ENCODE data around the gene AHRR.

AHRR gene

DNA sequence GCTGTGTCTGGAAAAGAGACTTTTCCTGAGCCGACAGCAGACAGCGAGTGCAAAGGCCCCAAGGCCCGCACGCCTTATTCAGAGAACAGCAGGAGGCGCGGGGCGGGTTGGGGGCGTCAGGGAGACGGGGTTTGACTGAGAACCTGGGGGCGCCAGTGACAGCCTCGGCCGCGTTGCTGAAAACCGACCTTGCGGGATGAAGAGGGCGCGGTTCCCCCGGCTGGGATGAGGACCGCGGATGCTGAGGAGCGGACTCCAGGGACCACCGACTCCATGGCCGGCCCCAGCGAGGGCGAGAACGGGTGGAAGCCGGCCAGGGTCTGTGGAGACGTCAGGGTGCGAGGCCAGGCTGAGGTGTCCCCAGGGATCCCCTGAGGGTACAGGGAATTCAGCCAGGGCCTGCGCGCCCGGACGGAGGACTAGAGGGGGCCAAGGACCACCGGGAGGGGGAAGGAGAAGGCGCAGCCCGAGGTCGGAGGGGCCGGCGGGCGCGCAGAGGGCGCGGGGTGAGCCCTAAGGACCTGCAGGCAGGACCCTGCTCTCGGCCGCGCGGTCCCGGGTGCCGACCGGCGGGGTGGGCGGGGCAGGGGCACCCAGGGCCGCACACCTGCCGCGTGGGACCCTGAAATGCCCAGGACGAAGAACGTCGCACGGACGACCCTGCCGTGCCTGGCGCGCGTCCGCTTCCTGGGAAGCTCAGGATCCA is 837 bp upstream of the AHRR start:
- no peak for DNase-seq (ENCODE audit: low spot score)

DNA sequence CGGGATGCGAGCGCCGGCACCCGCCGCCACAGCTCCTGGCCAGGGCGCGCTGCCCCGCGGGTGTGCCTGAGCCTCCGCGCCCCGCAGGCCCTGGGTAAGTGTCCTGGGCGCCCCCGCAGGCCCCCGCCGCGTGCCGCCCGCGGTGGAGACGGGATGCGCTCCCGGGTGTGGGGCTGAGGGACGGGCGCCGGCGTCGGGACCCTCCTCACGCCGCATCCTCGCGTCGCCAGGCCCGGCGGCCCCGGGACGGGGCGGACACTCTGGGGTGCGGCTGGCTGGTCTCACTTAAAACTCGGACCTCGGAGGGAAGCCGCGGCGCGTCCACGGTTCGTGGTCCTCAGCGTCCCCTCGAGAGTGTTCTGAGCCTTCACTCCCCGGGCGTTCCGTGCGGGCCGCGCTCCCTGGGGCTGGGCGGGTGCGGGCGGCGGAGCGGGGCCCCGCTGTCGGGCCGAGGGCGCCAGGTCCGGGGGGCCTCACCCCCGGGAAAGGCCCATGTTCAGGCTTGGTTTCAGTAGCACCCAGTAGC is 275 bp downstream of the AHRR start:
- DNase-seq (ENCODE audit: low spot score) = no peak

DNA sequence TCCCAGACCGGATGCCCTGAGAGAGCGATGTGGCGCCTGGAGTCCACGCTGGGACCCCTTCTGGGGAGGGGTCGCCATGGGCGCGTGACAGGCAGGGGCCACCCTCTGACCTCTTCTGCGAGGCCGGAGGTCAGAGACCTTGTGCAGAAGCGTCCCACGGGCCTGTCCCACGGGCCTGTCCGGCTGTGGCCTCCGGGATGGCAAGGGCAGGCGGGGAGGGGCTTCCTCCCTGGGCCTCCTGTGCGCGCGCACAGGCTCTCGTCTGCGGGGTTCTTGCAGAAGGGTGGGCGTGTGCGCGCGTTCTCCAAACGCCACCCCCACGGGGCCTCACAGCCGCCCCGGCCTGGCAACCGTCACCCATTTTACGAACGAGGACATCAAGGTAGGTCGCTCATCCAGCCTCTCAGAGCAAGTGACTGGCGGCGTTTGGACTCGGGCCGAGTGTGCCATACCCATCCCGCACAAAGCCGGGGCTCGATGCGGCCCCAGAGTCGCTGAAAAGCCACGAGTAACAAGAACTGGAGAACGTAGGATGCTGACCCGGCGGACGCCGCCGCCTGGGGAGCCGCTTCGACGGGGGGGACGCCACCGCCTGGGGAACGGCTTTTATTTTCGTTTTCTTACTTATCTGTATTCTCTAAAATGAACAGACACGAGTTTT is 897 bp downstream of the AHRR start:
- DNase-seq (ENCODE audit: low spot score) = no peak

DNA sequence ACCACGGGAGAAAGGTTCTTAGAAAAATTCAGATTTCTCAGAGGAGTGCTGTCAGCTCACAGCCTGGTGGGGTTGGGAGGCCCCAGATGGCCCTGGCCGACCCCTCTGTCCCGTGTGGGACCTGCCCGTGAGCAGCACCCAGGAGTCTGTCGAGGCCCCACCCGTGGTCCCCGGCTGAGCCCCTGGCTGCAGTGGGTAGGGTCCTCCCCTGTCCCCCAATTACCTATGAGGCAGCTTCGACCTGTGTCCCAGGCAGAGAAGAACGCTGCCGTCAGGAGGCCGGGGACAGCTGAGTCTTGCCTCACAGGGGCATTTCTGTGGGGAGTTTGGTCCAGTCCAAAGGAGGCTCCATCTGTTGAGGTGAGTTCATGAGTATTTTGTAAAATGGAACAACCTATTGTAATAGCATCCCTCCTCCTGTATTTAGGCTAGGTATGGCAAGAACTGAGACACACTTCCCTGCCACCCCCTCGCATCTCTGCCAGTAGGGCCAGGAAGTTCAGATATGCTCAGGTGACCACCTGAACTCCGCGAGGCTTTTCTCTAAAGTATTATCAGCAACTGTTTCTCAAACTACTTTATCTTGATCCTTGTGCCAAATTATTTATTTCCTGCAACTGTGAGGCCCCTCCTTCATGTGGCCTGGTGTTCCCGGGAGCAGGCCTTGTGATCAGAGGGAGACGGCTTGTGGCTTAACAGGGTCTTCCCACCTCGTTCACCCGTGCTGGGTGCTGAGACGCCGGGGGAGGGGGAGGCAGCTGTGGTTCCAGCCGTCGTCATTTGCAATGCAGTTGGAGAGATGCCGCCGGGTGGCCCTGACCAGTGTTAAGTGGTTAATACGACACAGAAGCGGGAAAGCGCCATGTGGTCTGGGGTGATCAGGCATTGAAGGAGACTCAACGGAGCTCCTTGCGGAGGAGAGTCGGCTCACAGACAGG is 1.7 kb downstream of the AHRR start:
- DNase-seq (ENCODE audit: low spot score) = no peak

DNA sequence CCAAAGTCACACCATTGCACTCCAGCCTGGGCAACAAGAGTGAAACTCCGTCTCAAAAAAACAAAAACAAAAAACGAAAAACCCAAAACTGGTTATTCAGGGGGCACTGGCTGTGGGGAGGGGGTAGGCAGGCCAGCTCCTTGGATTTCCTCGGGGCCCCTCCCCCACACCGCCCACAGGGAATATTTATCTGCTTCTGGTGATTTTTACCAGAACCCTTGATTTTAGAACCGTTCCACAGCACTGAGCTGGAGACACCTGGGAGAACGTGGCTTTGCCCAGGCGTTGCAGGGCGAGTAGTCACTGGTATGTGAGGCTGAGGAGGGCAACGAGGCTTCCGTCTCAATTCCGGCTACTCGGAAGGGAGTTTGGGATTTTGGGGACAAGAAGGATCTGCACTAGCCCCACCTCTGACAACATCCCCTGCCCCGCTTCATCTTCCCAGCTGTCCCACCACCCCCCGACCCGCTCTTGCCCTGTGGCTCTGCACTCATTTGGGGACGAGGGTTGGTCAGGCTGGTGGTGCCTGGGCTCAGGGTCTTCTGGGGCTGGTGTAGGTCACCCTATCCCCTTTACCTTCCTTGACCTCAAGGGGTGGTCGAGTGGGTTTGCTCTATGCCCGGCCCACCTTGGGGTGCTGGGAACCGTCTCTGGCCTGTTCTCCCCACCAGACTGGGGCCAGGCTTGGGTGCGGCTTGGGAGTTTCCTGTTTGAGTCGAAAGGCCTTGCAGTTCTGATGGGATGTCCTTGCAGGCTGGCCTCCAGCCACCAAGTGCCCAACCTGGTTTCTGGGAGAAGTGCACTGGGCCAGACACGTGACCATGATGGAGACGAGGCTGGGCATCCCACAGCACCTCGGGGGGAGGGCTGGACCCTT is 3.5 kb downstream of the AHRR start:
- no peak for DNase-seq (ENCODE audit: low spot score)

DNA sequence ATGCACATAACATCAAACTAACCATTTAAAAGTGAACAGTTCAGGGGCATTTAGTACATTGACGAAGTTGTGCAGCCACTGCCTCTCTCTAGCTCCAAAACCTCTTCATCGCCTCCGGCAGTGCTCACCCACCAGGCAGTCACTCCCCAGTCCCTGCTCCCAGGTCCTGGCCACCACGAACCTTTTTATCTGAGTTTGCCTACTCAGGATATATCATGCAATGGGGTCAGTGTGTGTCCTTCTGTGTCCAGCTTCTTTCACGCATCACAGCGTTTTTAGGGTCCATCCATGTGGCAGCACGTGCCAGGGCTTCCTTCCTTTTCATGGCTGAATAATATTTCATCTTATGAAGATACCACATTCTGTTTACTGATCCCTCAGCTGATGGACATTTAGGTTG is 4.6 kb downstream of the AHRR start:
- no peak for DNase-seq (ENCODE audit: low spot score)

DNA sequence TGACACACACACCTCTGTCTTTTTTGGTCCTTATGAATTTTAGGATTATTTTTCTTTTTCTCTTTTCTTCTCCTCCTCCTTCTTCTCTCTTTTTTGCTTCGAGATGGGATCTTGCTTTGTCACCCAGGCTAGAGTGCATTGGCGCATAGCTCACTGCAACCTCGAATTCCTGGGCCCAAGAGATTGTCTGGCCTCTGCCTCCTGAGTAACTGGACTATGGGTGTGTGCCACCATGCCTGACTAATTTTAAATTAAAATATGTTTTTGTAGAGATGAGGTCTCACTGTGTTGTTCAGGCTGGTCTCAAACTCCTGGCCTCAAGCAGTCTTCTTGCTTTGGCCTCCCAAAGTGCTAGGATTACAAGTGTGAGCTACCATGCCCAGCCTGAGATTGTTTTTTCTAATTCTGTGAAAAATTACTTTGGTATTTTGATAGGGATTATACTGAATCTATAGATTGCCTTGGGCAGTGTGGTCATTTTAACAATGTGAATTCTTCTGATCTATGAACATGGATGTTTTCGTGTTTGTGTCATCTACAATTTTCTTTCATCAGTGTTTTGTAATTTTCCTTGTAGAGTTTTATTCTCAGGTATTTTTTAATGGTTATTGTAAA is 7.7 kb downstream of the AHRR start:
- no peak for DNase-seq (ENCODE audit: low spot score)

DNA sequence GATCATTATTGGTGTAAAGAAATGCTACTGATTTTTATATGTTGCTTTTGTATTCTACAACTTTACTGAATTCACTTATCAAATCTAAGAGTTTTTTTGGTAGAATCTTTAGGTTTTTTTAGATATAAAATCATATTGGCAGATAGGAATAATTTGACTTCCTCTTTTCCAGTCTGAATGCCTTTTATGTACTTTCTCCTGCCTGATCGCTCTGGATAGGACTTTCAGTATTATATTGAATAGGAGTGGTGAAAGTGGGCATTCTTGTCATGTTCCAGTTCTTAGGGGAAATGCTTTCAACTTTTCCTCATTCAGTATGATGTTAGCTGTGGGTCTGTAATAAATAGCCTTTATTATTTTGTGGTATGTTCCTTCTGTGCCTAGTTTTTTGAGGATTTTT is 8.3 kb downstream of the AHRR start:
- no peak for DNase-seq (ENCODE audit: low spot score)

DNA sequence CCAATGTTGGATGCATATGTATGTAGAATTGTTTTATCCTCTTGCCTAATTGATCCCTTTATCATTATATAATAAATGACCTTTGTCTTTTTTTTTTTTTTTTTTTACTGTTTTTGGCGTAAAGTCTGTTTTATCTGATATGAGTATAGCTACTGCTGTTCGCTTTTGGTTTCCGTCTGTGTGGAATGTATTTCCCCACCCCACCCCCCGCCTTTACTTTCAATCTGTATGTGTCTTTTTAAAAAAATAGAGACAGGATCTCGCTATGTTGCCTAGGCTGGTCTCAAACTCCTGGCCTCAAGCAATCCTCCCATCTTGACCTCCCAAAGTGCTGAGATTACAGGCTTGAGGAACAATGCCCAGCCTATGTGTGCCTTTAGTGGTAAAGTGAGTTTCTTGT is 11.3 kb downstream of the AHRR start:
- DNase-seq (ENCODE audit: low spot score) = no peak

DNA sequence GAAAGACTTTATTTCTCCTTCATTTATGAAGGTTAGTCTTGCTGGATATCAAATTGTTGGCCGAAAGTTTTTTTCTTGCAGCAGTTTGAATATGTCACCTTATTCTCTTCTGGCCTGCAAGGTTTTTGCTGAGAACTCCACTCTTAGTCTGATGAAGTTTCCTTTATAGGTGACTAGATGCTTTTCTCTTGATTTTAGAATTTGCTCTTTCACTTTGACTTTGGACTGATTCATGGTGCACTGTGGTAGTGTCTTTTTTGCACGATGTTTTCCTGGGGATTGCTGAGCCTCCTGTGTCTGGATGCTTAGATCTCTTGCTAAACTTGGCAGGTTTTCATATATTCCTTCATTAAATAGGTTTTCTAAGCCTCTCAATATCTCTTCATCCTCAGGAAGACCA is 12.4 kb downstream of the AHRR start:
- no peak for DNase-seq (ENCODE audit: low spot score)

DNA sequence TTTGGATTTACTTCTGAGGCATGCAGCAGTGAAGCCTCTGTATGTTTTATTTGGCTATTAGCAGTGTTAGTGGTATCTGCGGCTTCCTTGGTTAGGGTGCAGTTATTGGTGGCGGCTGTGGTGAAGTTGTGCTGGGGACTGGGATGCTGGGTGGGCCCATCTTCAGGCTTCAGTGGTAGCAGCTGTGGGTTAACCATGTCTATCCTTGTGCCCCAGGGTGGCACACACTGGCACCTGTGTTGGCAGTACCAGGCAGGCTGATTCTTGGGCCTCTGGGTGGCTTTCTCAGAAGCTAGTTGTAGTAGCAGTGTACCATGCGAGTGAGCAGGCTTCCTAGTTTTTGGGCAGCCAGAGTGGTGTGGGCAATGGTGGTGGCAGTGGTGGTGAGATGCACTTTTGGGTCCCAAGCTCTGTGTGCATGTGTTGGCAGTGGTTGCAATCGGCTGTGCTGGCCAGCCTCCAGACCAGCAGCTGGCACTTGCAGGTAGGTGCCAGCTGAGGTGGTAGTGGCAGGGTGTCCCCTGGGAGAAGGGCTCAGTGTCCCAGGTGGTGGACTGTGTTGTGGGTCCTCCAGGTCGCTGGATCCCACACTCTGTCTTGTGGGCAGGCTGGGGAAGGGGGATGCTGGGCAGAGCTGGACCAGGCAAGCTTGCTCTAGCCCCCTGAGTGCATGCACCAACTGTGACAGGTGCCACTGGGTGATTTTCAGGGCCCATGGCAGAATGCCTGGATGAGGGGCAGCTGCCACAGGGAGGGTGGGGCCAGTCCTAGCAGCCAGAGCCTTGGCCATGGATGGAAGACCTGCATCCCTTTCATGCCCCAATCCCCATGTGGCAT is 13.6 kb downstream of the AHRR start:
- DNase-seq (ENCODE audit: low spot score) = no peak

DNA sequence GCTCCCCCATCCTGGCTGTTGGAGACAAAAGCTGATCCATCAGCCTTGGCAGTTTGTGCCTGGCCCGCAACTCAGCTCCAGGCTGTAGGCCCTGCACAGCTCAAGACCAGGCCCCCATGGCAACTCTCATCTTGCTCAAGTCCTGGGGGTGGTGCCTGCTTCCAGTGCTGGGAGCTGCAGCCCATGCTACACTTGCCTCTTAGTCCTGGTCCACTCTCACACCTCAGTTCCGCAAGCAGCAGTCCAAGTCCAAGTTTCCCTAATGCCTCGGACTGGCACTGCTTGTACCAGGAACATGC is 14.2 kb downstream of the AHRR start:
- DNase-seq (ENCODE audit: low spot score) = no peak

DNA sequence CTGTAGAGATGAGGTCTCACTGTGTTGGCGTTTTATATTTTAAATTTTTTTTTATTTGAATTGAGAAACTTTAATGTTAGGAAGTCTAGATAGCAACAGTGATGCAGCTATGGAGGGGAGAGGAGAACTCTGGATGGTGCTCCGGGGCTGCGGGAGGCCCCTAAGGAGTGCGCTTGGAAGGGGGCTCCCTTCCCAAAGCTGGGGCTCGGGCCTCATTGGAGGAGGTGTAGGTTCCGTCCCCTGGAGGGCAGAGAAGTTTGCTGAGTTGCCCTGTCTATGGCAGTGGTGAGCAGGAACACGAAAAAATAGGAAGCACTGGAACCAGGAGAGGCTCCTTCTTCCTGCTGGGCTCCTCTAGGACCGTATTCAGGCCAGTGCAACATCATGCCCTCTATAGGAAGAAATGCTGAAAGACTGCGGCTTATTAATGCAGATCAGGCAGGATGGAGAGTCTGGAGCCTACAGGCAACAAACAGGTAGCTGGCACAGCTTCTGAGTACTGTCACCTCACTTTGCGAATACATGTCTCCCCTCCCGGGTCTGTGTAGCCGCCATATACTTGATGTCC is 16.1 kb downstream of the AHRR start:
- no peak for DNase-seq (ENCODE audit: low spot score)

DNA sequence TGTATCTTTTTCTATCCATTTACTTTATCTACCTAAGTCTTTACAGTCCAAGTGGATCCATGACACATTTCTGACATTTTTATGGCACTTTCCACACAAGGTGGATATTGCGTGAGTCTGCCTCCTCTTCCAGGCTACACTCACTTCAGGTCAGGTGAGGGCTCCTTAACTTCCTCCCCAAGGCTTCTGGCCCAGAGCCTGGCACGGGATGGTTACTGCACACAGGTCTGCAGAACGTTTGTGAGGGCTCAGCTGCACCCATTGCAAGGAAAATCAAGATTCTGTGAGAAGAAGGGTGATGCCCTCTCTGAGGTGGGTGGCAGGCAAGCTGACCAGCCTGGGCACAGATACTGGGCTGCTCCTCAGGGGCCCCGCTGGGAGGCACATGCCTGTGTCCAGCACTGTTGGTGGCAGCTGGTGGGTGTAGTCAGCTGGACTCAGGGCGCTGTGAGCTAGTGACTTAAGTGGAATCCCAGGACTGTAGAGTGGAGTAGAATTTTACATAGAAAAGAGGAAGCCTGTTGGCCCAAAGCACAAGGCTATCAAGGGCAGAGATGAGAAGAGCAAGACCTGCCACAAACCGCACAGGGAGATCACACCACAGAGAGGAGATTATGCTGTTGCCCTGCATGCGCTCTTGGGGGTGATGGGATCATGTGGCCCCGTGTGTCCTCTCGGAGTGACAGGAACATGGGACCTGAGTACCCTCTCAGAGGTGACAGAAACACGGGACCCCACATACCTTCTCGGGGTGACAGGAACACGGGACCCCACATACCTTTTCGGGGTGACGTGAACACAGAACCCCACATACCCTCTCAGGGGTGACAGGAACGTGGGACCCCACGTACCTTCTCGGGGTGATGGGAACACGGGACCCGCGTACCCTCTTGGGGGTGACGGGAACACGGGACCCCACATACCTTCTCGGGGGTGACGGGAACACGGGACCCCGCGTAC is 21.3 kb downstream of the AHRR start:
- DNase-seq (ENCODE audit: low spot score) = no peak

DNA sequence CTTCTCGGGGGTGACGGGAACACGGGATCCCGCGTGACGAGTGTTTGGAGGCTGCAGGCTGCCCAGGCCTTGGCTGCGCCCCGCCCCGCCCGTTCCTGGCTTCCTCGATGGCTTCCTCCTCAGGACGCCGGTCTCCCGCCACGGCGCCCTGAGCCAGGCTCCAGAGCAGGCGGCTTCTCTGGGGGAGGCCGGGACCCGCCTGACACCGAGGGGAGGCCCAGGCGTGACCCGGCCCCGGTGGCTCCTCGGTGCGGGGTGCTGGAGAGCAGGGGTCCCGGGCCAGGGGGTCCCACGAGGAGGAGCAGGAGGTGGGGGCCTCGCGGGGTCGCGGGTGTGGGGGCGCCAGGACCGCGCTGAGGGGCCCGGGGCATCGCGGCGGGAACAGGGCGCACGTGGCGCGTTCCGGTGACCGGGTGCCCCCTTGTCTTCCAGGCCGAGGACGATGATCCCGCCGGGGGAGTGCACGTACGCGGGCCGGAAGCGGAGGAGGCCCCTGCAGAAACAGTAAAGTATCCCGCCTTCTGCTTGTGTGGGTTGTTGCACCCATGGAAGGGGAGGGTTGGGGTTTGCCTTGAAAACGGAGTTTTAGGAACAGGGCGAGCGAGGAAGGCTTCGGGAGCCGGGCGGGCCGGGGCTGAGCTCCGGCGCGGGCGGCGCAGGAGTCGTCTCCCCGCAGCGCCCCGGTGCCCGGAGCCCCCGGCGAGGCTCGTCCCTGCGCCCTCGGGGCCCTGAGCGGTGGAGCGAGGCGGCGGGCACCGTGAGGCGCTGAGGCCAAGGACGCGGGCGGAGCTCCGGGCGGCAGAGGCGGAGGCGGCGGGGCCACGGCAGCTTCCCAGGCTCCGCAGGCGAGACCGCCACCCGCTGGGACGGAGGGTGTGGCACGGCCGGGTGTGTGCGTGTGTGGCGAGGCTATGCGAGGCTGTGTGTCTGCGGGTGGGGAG is 22.2 kb downstream of the AHRR start:
- no peak for DNase-seq (ENCODE audit: low spot score)

DNA sequence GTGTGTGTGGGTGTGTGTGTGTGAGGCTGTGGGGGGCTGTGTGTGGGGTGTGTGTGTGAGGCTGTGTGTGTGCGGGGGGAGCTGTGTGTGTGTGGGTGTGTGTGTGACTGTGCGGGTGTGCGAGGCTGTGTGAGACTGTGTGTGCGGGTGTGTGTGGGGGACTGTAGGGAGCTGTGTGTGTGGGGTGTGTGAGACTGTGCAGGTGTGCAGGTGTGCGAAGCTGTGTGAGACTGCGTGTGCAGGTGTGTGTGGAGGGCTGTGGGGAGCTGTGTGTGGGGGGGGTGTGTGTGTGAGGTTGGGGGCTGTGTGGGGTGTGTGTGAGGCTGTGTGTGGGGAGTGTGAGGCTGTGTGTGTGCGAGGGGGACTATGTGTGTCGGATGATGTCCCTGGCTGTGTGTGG is 23.2 kb downstream of the AHRR start:
- DNase-seq (ENCODE audit: low spot score) = no peak

DNA sequence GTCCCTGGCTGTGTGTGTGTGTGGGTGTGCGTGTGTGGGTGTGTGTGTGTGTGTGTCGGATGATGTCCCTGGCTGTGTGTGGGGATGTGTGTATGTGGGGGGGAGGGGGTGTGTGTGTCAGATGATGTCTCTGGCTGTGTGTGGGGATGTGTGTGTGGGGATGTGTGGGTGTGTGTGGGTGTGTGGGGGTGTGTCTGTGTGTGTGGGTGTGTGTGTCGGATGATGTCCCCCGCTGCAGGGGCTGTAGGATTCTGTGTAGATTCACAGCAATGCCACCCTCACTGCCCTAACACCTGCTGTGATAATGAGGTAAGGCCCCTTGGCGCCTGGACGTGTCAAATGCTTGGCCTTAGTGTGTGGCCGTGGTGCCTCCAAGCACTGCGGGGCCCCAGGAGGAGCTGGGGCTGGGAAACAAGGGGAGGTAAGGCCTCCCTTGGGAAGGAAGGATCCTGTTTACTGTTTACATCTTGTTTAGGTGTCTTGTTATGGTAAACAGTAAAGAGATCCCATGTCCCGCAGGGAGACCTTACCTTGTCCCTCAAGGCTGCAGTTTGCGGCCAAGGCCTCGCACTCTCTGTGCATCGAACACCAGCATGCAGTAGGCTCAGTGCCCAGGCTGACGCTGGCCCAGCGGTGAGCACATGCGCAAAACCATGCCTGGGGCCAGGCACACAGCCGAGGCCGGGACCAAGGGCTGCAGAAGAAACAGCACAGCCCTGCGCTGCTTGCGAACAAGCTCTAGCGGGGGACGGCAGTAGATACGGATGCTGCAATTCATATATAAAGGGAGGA is 24.1 kb downstream of the AHRR start:
- no peak for DNase-seq (ENCODE audit: low spot score)

All from COLO829 (cell line).